ENCODE results near the gene UPK3A. TPM values are rescaled to one million over a fixed set of nuclear protein-coding genes. Genes with fewer than 3 reads are reported as not detected.

Gene UPK3A
- total RNA-seq, 4 donors from 2014 or later = not detected

DNA sequence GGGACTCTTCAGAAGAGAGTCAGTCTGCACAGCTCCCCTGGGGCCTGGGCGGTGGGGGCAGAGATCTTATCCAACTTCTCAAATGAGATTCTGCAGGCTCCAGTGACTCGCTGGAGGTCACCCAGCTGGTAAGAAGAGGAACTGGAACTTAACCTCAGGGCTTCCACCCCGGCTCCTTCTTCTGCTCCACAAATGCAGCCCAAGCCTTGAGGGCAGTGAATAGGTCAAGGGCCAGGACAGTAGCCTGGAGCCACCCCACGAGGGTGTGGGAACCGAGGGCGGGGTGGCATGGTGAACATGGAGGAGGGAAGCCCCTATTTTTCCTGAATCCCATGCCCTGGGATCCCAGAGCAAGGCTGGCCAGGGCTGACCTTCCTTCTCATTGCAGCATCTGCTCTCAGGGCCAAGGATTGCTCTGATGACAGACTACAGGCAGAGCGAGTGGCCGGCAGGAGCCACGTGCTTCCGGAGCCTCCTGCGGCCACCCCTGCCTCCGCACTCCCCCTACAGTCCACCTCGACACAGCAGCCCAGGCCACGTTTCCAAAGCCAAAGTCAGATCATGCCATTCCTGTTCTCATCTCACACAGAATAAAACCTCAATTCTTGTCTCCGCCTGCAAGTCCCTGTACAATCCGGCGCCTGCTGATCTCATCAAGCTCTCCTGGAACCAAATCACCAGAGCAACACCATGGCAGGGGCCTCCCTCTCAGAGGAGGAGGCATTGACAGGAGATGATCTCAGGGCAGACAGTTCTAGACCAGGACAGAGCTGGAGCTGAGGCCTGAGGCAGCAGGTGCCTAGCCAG lies 21.1 kb upstream of the UPK3A start:
- peaks cover 0 to 31% (median 8%) of the 10 kb centered on the region in 3 donors for H3K4me1 ChIP-seq
- TF ChIP-seq POLR2AphosphoS5 (IDR thresholded peaks at IDR 0.05) (peak; percentile 11), EP300 (IDR thresholded peaks at IDR 0.05) (no peak), POLR2A (IDR thresholded peaks at IDR 0.05) (no peak)
- TF ChIP-seq, protein P1, sequence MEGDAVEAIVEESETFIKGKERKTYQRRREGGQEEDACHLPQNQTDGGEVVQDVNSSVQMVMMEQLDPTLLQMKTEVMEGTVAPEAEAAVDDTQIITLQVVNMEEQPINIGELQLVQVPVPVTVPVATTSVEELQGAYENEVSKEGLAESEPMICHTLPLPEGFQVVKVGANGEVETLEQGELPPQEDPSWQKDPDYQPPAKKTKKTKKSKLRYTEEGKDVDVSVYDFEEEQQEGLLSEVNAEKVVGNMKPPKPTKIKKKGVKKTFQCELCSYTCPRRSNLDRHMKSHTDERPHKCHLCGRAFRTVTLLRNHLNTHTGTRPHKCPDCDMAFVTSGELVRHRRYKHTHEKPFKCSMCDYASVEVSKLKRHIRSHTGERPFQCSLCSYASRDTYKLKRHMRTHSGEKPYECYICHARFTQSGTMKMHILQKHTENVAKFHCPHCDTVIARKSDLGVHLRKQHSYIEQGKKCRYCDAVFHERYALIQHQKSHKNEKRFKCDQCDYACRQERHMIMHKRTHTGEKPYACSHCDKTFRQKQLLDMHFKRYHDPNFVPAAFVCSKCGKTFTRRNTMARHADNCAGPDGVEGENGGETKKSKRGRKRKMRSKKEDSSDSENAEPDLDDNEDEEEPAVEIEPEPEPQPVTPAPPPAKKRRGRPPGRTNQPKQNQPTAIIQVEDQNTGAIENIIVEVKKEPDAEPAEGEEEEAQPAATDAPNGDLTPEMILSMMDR (IDR thresholded peaks at IDR 0.05) = peak in 3 of 4 experiments; percentile 63 to 86 (median 78)
- 10 to 36% methylated on average over 7 to 9 of the region's 17 CpGs for WGBS, 2 donors (ENCODE audit: low coverage in 1 of 2)
- no peaks in the 10 kb centered on the region for H3K36me3 ChIP-seq
- peak overlapping the region in 3 of 4 donors; percentile 31 to 62 (median 54) for H3K27ac ChIP-seq
- no peaks in the 10 kb centered on the region for H3K27me3 ChIP-seq
- H3K9me3 ChIP-seq = no peaks in the 10 kb centered on the region
- ATAC-seq = peak; percentile 96
- no peak overlapping the region for H3K4me3 ChIP-seq

DNA sequence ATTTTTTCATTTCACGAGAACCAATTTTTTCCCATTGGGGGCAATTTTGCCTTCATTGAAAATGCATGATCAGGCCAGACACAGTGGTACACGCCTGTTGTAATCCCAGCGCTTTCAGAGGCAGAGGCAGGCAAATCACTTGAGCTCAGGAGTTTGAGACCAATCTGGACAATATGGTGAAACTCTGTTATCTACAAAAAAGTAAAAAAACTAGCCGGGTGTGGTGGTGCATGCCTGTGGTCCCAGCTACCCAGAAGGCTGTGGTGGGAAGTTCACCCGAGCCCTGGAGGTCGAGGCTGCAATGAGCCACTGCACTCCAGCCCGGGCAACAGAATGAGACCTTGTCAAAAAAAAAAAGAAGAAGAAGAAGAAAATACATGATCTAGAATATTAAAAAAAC lies 19.2 kb upstream of the UPK3A start:
- H3K36me3 ChIP-seq = no peaks in the 10 kb centered on the region
- no peak for ATAC-seq
- no peaks in the 10 kb centered on the region for H3K27me3 ChIP-seq
- peaks cover 0 to 48% (median 18%) of the 10 kb centered on the region in 3 donors for H3K4me1 ChIP-seq
- H3K4me3 ChIP-seq = no peak overlapping the region
- no peaks in the 10 kb centered on the region for H3K9me3 ChIP-seq
- TF ChIP-seq, protein P1 (IDR thresholded peaks at IDR 0.05) = no peak
- TF ChIP-seq EP300 (IDR thresholded peaks at IDR 0.05) = no peak
- TF ChIP-seq POLR2AphosphoS5 (IDR thresholded peaks at IDR 0.05) = no peak
- no peak for TF ChIP-seq POLR2A (IDR thresholded peaks at IDR 0.05)
- 80 to 90% methylated on average over 2 to 7 of the region's 7 CpGs for WGBS, 2 donors (ENCODE audit: low coverage in 1 of 2)
- H3K27ac ChIP-seq = no peak overlapping the region

DNA sequence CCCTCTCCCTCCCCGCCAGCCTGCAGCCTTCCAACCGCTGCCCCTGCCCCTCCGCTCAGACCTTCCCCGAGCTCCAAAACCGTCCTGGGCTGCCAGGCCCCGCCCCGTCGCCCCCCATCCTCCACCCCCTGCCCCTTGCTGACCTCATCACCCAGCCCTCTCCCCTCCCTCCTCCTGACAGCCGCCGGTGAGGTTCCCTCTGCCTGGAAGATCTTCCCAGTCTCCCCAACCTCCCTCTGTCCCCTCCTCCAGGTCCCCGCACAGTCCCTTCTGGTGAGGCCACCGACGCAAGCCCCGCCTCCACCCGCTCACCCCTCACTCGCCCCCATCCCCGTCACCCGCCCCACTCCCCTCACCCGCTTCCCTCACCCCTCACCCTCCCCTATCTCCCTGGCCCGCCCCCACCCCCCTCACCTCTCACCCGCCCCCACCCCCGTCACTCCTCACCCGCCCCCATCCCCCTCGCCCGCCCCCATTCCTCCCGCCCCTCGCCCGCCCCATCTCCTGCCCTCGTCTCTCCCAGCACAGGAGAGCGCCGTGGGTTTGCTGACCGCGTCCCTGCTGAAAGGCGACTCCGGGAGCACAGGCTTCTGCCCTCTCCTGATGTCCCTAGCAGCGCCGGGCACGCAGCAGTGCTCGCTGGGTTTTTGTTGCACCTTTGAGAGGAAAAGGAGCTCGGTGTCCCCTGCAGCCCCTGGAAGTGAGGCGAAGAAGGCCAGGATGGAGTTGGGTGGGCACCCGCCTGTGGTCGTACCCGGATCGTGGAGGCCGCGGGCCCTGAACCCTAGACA lies 16.4 kb upstream of the UPK3A start:
- H3K9me3 ChIP-seq = no peaks in the 10 kb centered on the region
- H3K27me3 ChIP-seq = no peaks in the 10 kb centered on the region
- peak overlapping the region; percentile 34 to 65 for H3K4me3 ChIP-seq
- H3K36me3 ChIP-seq = no peaks in the 10 kb centered on the region
- ATAC-seq = no peak
- peaks cover 0 to 61% (median 25%) of the 10 kb centered on the region in 3 donors for H3K4me1 ChIP-seq
- peak overlapping the region in 2 of 4 donors; percentile 60 to 69 for H3K27ac ChIP-seq
- TF ChIP-seq, protein P1 (IDR thresholded peaks at IDR 0.05) = no peak
- no peak for TF ChIP-seq POLR2AphosphoS5 (IDR thresholded peaks at IDR 0.05)
- no peak for TF ChIP-seq POLR2A (IDR thresholded peaks at IDR 0.05)
- no peak for TF ChIP-seq EP300 (IDR thresholded peaks at IDR 0.05)
- WGBS, 2 donors (ENCODE audit: low coverage in 1 of 2) = 0 to 1% methylated on average over 4 to 14 of the region's 47 CpGs

DNA sequence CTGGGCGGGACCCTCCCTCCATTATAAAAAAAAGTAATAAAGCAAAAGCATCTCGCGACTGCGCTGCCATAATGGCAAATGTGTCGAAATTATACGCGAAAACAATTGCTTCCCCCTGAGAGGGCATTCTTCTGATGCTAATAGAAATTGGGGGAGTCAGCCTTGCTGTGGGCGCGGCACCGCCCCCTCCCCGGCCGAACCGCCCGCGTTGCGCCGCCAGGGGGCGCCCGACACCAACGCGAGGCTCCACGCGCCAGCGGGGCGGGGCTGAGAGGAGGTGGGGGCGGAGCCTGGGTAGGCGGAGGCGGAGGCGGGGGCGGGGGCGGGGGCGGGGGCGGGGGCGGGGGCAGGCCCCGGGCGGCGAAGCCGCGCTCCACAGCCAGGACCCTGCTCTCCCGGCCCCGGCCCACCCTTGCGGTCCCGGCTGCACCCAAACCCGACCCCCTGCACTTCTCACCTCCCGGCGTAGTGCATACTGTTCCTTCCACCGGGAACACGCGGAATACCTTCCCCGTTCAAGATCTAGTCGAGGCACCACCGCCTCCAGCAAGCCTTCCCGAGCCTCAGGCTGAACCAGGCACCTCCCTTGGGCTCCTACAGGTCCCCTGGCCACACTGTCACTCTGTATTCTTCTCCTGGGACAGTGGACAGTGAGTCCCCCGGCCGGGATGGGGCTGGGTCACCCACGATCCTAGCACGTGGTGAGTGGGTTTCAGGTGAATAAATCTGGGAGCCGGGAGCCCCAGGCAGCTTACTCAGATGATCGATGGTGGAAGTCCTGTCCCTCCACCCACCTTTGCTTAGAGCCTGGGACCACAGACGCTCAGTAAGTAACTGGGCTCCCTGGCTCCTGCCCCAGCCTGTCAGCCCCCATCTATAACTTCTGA lies 15.5 kb upstream of the UPK3A start:
- Histone ChIP-seq H3K36me3 (no peaks in the 10 kb centered on the region), H3K4me3 (peak overlapping the region; percentile 34 to 65), H3K27me3 (no peaks in the 10 kb centered on the region), H3K9me3 (no peaks in the 10 kb centered on the region), H3K4me1 (peaks cover 0 to 54% (median 18%) of the 10 kb centered on the region in 3 donors), H3K27ac (peak overlapping the region in 3 of 4 donors; percentile 66 to 69 (median 66))
- TF ChIP-seq POLR2AphosphoS5 (IDR thresholded peaks at IDR 0.05) = no peak
- TF ChIP-seq, protein P1 (IDR thresholded peaks at IDR 0.05) = peak in 3 of 4 experiments; percentile 89 to 98 (median 94)
- peak; percentile 85 for ATAC-seq
- 3% methylated on average over 10 to 13 of the region's 60 CpGs for WGBS, 2 donors (ENCODE audit: low coverage in 1 of 2)

All from gastroesophageal sphincter (tissue), 4 donors.